Measurements from ENCODE around the gene POLR2C. TPM values are rescaled to one million over a fixed set of nuclear protein-coding genes. Genes with fewer than 3 reads are reported as not detected.
A peak's percentile ranks its signal among the peaks of the same experiment; 100 is the strongest.

POLR2C gene
- total RNA-seq, 1 donor from 2014 or later: 56.6 TPM

- H3K4me1 Mint-ChIP-seq: peaks cover 40% of the 10 kb centered on the region
Observed at GRCh38 chr16:57477531-57478202, 15.2 kb downstream of the POLR2C start.

GRCh38 chr16:57478396-57479204 is 16.1 kb downstream of the POLR2C start:
- H3K4me3 Mint-ChIP-seq: peak overlapping the region; percentile 69
- POLR2A ChIA-PET: interaction anchor here (1.0 to 1.4 kb wide), 3 partner anchors 14 to 65 kb away, joined by 3 to 4 read pairs (median 4); partner anchors contain the start of genes CIAPIN1 and COQ9
- intact Hi-C loops (cut with micrococcal nuclease): loop anchor here (2.0 to 5.0 kb wide), 2 partner anchors 16 to 259 kb away; partner anchors contain the start of genes KATNB1 and POLR2C

More at GRCh38 chr16:57477531-57478202, 15.2 kb downstream of the POLR2C start:
- ChIA-PET POLR2A (no interaction called here), CTCF (interaction anchor here (1.0 to 1.6 kb wide), 2 partner anchors 23 to 42 kb away, joined by 3 to 8 read pairs; no protein-coding TSS in a partner anchor)
- peaks cover 10% of the 10 kb centered on the region for H3K27me3 Mint-ChIP-seq
- no peak overlapping the region for H3K4me3 Mint-ChIP-seq
- DNase-seq (no peak), ATAC-seq (ENCODE audit: low read depth) (no peak)
- no peak for TF ChIP-seq CTCF (IDR thresholded peaks at IDR 0.05)
- no peak overlapping the region for H3K27ac Mint-ChIP-seq
- intact Hi-C loops (cut with micrococcal nuclease): loop anchor here (2.0 to 5.0 kb wide), 4 partner anchors 15 to 260 kb away; partner anchors contain the start of genes KATNB1 and POLR2C
- H3K9me3 Mint-ChIP-seq: no peaks in the 10 kb centered on the region
- no peaks in the 10 kb centered on the region for H3K36me3 Mint-ChIP-seq (ENCODE audit: low read depth)

GRCh38 chr16:57479205-57479975 is 16.9 kb downstream of the POLR2C start:
- Mint-ChIP-seq H3K36me3 (ENCODE audit: low read depth) (no peaks in the 10 kb centered on the region), H3K27me3 (peaks cover 10% of the 10 kb centered on the region), H3K9me3 (no peaks in the 10 kb centered on the region), H3K4me1 (peaks cover 40% of the 10 kb centered on the region), H3K4me3 (peak overlapping the region; percentile 69), H3K27ac (no peak overlapping the region)
- no peak for DNase-seq
- ChIA-PET CTCF (interaction anchor here (1.6 kb wide), 1 partner anchor 40 kb away, joined by 8 read pairs; no protein-coding TSS in a partner anchor), POLR2A (interaction anchor here (1.0 to 1.4 kb wide), 3 partner anchors 15 to 64 kb away, joined by 3 to 4 read pairs (median 4); partner anchors contain the start of genes CIAPIN1 and COQ9)
- intact Hi-C loops (cut with micrococcal nuclease): loop anchor here (2.0 to 5.0 kb wide), 2 partner anchors 17 to 258 kb away; partner anchors contain the start of genes KATNB1 and POLR2C
- no peak for TF ChIP-seq CTCF (IDR thresholded peaks at IDR 0.05)
- no peak for ATAC-seq (ENCODE audit: low read depth)

More at GRCh38 chr16:57478396-57479204, 16.1 kb downstream of the POLR2C start:
- CTCF ChIA-PET: interaction anchor here (1.0 to 1.6 kb wide), 2 partner anchors 22 to 41 kb away, joined by 3 to 8 read pairs; no protein-coding TSS in a partner anchor
- TF ChIP-seq CTCF (IDR thresholded peaks at IDR 0.05): no peak
- Mint-ChIP-seq H3K9me3 (no peaks in the 10 kb centered on the region), H3K4me1 (peaks cover 40% of the 10 kb centered on the region), H3K27ac (no peak overlapping the region), H3K36me3 (ENCODE audit: low read depth) (no peaks in the 10 kb centered on the region), H3K27me3 (peaks cover 10% of the 10 kb centered on the region)
- no peak for DNase-seq
- ATAC-seq (ENCODE audit: low read depth): peak; percentile 58

GRCh38 chr16:57479976-57480753 is 17.7 kb downstream of the POLR2C start:
- Mint-ChIP-seq H3K4me3 (no peak overlapping the region), H3K4me1 (peaks cover 38% of the 10 kb centered on the region), H3K36me3 (ENCODE audit: low read depth) (no peaks in the 10 kb centered on the region), H3K9me3 (no peaks in the 10 kb centered on the region), H3K27ac (no peak overlapping the region), H3K27me3 (peaks cover 15% of the 10 kb centered on the region)
- POLR2A ChIA-PET: interaction anchor here (0.6 to 1.0 kb wide), 2 partner anchors 16 to 158 kb away, joined by 3 to 4 read pairs; no protein-coding TSS in a partner anchor
- TF ChIP-seq CTCF (IDR thresholded peaks at IDR 0.05): no peak
- ATAC-seq (ENCODE audit: low read depth) (no peak), DNase-seq (no peak)
- intact Hi-C loops (cut with micrococcal nuclease): loop anchor here (2.0 to 5.0 kb wide), 2 partner anchors 17 to 257 kb away; partner anchors contain the start of genes KATNB1 and POLR2C
- CTCF ChIA-PET: no interaction called here
